HEK293 (cell line): ENCODE measurements around the gene ZBBX.

Source experiments
- ZFP3 ChIP-seq: fragments of 450-650 bp; formaldehyde crosslinking; IDR thresholded peaks from 2 replicates; pipeline ENCODE4 v1.5.1; 2016; ENCODE audit warnings: low read depth, missing biosample characterization, missing genetic modification characterization
- TF ChIP-seq, protein P1 (sequence below): fragments of 450-650 bp; formaldehyde crosslinking; IDR thresholded peaks from 2 replicates; pipeline ENCODE4 v1.5.1; 2016; ENCODE audit warnings: missing biosample characterization, missing genetic modification characterization

- TF ChIP-seq, protein P1, sequence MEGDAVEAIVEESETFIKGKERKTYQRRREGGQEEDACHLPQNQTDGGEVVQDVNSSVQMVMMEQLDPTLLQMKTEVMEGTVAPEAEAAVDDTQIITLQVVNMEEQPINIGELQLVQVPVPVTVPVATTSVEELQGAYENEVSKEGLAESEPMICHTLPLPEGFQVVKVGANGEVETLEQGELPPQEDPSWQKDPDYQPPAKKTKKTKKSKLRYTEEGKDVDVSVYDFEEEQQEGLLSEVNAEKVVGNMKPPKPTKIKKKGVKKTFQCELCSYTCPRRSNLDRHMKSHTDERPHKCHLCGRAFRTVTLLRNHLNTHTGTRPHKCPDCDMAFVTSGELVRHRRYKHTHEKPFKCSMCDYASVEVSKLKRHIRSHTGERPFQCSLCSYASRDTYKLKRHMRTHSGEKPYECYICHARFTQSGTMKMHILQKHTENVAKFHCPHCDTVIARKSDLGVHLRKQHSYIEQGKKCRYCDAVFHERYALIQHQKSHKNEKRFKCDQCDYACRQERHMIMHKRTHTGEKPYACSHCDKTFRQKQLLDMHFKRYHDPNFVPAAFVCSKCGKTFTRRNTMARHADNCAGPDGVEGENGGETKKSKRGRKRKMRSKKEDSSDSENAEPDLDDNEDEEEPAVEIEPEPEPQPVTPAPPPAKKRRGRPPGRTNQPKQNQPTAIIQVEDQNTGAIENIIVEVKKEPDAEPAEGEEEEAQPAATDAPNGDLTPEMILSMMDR = no peak
- TF ChIP-seq ZFP3 = no peak
These were observed 56.5 kb downstream of the ZBBX start for GRCh38 chr3:167323572-167323971.
